ENCODE data around the gene MOB1A. TPM values are rescaled to one million over a fixed set of nuclear protein-coding genes. Genes with fewer than 3 reads are reported as not detected.
A peak's percentile ranks its signal among the peaks of the same experiment; 100 is the strongest.

Gene MOB1A
- total and polyA plus RNA-seq, 2 of the 13 experiments (the other 11 are each of a cell fraction or from before 2014, with no cell fraction given) = 48.2 to 139 TPM

GRCh38 chr2:74197049-74197448 lies 18.4 kb upstream of the MOB1A start:
- no peaks in the 10 kb centered on the region; a peak in 1 of 5 replicates for H3K27me3 ChIP-seq (ENCODE audit: control insufficient read depth in 1 of 2, insufficient read depth in 2 of 2, low read length in 2 of 2)
- in situ Hi-C loops (cut with HindIII; ENCODE audit: extremely low pct_ligation_motif_present, low pct_unique_long_range_greater_than_20kb) = no loop called here
- H3K36me3 ChIP-seq (replicated peaks in 1 of 2; ENCODE audit: control insufficient read depth in 1 of 2, insufficient read depth in 2 of 2, low read length in 2 of 2) = no peaks in the 10 kb centered on the region; a peak in 1 of 5 replicates
- H3K4me1 ChIP-seq (ENCODE audit: insufficient read depth, low read length) = peaks cover 67% of the 10 kb centered on the region
- intact Hi-C loops (cut with micrococcal nuclease; ENCODE audit: unreplicated experiment) = loop anchor here (5.0 kb wide), 1 partner anchor 50 kb away; the partner anchor contains the start of gene BOLA3
- H3K9ac ChIP-seq (ENCODE audit: insufficient read depth, low read depth, low read length) = no peak overlapping the region
- no TSS peak for BruUV-seq (replicated peaks)
- DNase-seq (ENCODE audit: low spot score) (no peak), FAIRE-seq (no peak), ATAC-seq (no peak)
- no peaks in the 10 kb centered on the region for H3K9me3 ChIP-seq (ENCODE audit: low read length)
- POLR2A ChIA-PET = interaction anchor here (2.5 to 5.6 kb wide), 3 partner anchors 11 to 20 kb away, joined by 11 to 53 read pairs (median 12); partner anchors contain the start of gene MOB1A
- no peak overlapping the region for H3K4me3 ChIP-seq (replicated peaks in 1 of 3; ENCODE audit: insufficient read depth in 1 of 3, low read depth in 2 of 3, low read length in 3 of 3)
- TF ChIP-seq MBNL3 (CRISPR knock-in tag; conservative IDR thresholded peaks at IDR 0.05) (no peak), USF2 (IDR thresholded peaks at IDR 0.05; ENCODE audit: low read depth, low read length) (peak; percentile 53), USF2 (CRISPR knock-in tag; IDR thresholded peaks at IDR 0.05; ENCODE audit: borderline replicate concordance) (no peak; the same call in 1 of the 2 replicates), RELA (CRISPR knock-in tag; IDR thresholded peaks at IDR 0.05) (no peak), ZNF17 (CRISPR knock-in tag; IDR thresholded peaks at IDR 0.05) (no peak), ARNT (IDR thresholded peaks at IDR 0.05) (no peak), NFATC3 (CRISPR knock-in tag; IDR thresholded peaks at IDR 0.05) (no peak), FLYWCH1 (CRISPR knock-in tag; IDR thresholded peaks at IDR 0.05) (no peak), ZNF253 (CRISPR knock-in tag; IDR thresholded peaks at IDR 0.05; ENCODE audit: borderline replicate concordance) (no peak), HINFP (CRISPR knock-in tag; IDR thresholded peaks at IDR 0.05; ENCODE audit: low read depth) (no peak), GPN1 (CRISPR knock-in tag; IDR thresholded peaks at IDR 0.05; ENCODE audit: borderline replicate concordance) (no peak), RAD51 (IDR thresholded peaks at IDR 0.05; ENCODE audit: borderline replicate concordance) (peak; percentile 81; the same call in 1 of the 2 replicates)
- TF ChIP-seq, protein P1, sequence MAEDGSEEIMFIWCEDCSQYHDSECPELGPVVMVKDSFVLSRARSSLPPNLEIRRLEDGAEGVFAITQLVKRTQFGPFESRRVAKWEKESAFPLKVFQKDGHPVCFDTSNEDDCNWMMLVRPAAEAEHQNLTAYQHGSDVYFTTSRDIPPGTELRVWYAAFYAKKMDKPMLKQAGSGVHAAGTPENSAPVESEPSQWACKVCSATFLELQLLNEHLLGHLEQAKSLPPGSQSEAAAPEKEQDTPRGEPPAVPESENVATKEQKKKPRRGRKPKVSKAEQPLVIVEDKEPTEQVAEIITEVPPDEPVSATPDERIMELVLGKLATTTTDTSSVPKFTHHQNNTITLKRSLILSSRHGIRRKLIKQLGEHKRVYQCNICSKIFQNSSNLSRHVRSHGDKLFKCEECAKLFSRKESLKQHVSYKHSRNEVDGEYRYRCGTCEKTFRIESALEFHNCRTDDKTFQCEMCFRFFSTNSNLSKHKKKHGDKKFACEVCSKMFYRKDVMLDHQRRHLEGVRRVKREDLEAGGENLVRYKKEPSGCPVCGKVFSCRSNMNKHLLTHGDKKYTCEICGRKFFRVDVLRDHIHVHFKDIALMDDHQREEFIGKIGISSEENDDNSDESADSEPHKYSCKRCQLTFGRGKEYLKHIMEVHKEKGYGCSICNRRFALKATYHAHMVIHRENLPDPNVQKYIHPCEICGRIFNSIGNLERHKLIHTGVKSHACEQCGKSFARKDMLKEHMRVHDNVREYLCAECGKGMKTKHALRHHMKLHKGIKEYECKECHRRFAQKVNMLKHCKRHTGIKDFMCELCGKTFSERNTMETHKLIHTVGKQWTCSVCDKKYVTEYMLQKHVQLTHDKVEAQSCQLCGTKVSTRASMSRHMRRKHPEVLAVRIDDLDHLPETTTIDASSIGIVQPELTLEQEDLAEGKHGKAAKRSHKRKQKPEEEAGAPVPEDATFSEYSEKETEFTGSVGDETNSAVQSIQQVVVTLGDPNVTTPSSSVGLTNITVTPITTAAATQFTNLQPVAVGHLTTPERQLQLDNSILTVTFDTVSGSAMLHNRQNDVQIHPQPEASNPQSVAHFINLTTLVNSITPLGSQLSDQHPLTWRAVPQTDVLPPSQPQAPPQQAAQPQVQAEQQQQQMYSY (CRISPR knock-in tag; IDR thresholded peaks at IDR 0.05) = no peak
- TF ChIP-seq, protein P2, sequence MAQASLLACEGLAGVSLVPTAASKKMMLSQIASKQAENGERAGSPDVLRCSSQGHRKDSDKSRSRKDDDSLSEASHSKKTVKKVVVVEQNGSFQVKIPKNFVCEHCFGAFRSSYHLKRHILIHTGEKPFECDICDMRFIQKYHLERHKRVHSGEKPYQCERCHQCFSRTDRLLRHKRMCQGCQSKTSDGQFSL (CRISPR knock-in tag; IDR thresholded peaks at IDR 0.05) = no peak
- TF ChIP-seq, protein P3, sequence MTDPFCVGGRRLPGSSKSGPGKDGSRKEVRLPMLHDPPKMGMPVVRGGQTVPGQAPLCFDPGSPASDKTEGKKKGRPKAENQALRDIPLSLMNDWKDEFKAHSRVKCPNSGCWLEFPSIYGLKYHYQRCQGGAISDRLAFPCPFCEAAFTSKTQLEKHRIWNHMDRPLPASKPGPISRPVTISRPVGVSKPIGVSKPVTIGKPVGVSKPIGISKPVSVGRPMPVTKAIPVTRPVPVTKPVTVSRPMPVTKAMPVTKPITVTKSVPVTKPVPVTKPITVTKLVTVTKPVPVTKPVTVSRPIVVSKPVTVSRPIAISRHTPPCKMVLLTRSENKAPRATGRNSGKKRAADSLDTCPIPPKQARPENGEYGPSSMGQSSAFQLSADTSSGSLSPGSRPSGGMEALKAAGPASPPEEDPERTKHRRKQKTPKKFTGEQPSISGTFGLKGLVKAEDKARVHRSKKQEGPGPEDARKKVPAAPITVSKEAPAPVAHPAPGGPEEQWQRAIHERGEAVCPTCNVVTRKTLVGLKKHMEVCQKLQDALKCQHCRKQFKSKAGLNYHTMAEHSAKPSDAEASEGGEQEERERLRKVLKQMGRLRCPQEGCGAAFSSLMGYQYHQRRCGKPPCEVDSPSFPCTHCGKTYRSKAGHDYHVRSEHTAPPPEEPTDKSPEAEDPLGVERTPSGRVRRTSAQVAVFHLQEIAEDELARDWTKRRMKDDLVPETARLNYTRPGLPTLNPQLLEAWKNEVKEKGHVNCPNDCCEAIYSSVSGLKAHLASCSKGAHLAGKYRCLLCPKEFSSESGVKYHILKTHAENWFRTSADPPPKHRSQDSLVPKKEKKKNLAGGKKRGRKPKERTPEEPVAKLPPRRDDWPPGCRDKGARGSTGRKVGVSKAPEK (CRISPR knock-in tag; IDR thresholded peaks at IDR 0.05; ENCODE audit: borderline replicate concordance) = no peak
- CTCF ChIA-PET (ENCODE audit: low intra/inter-chr PET ratio, low total read pairs) = no interaction called here
- peak overlapping the region; percentile 5; the same call in 1 of the 2 replicates for H3K4me2 ChIP-seq (ENCODE audit: low read depth, low read length)
- peaks cover 29% of the 10 kb centered on the region for H3K79me2 ChIP-seq (ENCODE audit: insufficient read depth, low read length)
- H4K20me1 ChIP-seq (ENCODE audit: insufficient read depth, low read length) = peaks cover 29% of the 10 kb centered on the region
- no peak overlapping the region for H3K27ac ChIP-seq (ENCODE audit: extremely low read length, insufficient read depth, low read length)
- no peak overlapping the region for H2AFZ ChIP-seq (ENCODE audit: low read length)
- 28% methylated on average over 4 of the region's 4 CpGs for WGBS (ENCODE audit: low lambda C conversion rate)
